HL-60/S4 treated with phorbol 12-myristate 13-acetate at 8.2 ng/mL for 4 days and 3 days (cell line): ENCODE data around the gene GPR183.

Experiments
- in situ Hi-C: fragments of 300-500 bp; cut with MboI; formaldehyde crosslinking; loops from 2 replicates; pipeline ENCODE4 v1.15.0; 2022; ENCODE audit warnings: low sequenced_read_pairs

GPR183 gene

DNA sequence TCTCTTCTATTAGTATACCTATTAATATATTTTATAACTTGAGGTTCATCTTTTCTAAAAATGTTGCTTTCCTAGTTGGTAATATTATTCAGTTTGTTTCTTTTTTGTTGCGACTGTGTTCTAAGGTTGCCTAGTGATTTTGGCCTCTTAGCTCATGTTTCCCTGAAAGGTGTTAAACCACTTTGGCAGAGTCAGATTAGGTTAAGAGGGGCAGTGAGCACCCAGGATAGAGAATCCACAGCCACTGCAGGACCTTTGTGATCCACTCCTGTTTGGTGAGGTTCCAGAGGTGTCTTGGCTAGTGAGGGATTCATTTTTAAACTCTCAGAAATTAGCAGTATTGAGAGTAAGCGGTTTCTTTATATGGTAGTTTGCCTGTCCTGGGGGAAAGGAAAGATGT, 34.1 kb downstream of the GPR183 start:
- in situ Hi-C loops, result loop anchor here (10.0 kb wide), 1 partner anchor 102 kb away; no protein-coding TSS in a partner anchor

DNA sequence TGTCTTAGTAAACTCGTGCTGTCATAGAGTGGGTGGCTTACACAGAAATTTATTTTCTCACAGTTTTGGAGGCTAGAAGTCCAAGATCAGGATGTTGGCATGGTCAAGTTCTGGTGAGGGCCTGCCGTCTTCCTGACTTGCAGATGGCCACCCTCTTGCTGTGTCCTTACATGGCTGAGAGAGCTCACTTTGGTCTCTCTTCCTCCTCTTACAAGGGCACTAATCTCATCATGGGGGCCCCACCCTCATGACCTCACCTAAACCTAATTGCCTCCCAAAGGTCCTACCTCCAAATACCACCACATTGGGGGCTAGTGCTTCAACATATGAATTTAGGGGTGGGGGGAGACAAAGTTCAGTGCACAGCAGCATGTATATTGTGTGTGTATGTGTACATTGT, 34.7 kb downstream of the GPR183 start:
- in situ Hi-C loops, result loop anchor here (10.0 kb wide), 1 partner anchor 102 kb away; no protein-coding TSS in a partner anchor

DNA sequence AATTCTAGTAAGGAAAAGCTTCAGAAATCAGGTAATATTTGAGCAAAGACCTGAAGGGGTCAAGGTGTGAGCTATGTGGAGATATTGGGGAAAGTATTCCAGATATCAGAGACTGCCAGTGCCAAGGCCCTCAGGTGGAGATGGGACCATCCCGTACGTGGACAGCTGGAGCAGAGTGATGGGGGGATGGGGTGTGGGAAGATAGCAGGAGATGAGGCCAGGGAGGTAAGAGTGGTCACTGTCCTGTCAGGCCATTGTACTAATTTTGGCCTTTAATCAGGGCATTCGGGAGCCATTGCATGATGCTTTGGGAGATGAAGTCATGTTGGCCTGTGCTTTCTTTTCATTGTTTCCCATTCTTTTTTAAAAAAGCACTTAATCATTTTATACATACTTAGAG, 36.0 kb downstream of the GPR183 start:
- in situ Hi-C loops, result loop anchor here (10.0 kb wide), 1 partner anchor 104 kb away; no protein-coding TSS in a partner anchor

DNA sequence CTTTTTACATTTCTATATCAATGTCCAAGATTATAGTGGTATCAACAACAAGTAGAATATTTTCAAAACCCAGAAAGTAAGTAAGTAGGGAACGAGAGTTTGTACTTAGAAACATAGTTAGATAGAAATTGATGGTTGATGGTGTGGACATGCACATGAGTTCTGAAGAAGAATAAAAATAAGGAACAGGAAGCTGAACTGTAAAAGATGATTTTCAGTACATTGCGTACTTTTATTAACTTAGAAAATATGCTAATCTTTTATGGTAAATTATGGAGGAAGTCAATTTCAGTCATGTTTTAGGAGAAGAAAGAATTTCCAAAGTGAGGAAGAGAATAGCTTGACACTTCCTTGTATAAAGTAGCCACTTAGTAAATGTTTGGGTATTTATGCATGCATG, 36.7 kb downstream of the GPR183 start:
- in situ Hi-C loops, result loop anchor here (10.0 kb wide), 1 partner anchor 104 kb away; no protein-coding TSS in a partner anchor

DNA sequence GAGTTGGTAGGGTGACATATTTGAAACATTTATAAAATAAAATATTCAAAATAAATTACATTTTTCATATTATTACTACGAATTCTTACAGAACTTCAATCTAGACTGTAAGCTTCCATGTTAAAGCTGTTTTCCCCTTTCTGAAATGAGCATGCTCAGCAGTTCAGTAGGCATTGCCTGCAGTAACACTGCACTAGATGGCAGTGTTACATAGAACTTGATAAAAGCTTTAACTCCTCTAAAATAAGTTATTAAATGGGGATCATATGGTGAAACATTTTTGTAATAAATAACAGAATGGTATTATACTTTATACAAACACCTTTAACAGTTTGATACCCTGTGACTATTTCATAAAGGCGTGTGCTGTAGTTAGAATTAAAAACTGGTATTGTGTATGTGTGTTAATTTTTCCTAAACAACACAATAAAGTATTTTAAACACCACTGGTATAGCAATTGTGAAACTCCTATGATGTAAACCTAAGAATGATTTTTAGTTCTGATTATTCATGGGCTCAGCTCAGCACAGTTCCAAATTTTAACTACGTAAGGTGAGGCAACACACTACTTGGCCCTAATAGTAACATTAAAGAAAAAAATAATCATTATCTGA, 37.5 kb downstream of the GPR183 start:
- in situ Hi-C loops, result loop anchor here (5.0 to 10.0 kb wide), 2 partner anchors 92 to 105 kb away; no protein-coding TSS in a partner anchor

DNA sequence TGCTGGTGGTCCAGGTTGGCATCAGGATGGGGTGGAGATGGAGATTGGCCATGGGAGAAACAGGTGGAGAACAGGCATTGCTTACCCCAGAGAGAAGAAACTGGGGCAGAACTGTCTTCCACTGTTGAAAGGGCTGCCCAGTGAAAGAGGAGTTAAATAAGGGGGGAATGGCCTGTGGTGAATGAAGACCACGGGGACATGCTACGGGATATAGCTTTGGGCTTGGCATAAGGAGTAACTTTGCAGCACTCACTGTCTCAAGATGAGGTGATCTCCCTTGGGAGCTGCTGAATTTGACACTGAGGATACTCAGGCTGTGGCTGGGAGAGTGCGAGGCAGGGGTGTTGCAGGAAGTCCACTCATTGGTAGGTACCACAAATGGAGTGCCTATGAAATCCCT, 38.4 kb downstream of the GPR183 start:
- in situ Hi-C loops, result loop anchor here (5.0 kb wide), 1 partner anchor 92 kb away; no protein-coding TSS in a partner anchor

DNA sequence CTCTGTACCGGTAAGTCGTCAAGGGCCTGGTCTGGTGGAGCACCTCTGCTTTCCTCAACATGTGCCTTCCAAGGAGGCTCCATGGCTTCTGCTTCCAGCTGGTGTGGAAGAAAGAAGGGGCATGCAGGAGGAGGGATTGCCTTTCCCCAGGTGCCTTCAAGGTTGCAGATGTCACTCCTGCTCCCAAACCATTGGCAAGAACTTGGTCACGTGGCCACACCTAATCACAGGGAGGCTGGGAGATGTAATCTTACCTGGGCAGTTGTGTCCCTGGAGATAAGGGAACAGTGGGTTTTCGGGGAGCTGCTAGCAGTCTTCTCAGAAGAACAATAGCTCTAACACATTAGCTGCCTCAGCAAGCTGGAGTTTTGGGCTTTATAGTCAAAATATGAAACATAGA, 39.3 kb downstream of the GPR183 start:
- in situ Hi-C loops, result loop anchor here (5.0 kb wide), 1 partner anchor 91 kb away; no protein-coding TSS in a partner anchor

DNA sequence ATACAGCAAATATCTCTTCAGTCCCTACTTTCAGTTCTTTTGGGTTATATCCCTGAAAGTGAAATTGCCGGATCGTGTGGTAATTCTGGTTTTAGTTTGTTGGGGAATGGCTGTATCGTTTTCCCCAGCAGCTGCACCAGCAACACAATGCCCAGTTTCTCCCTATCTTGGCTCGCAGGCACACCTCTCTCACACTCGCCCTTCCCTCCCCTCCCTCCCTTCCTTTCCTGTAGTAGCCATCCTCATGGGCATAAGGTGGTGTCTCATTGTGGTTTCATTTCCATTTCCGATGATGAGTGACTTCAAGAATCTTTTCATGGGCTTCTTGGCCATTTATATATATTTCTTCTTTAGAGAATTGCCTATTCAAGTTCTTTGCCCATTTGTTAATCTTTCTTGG, 40.4 kb downstream of the GPR183 start:
- in situ Hi-C loops, result loop anchor here (5.0 kb wide), 1 partner anchor 90 kb away; no protein-coding TSS in a partner anchor

DNA sequence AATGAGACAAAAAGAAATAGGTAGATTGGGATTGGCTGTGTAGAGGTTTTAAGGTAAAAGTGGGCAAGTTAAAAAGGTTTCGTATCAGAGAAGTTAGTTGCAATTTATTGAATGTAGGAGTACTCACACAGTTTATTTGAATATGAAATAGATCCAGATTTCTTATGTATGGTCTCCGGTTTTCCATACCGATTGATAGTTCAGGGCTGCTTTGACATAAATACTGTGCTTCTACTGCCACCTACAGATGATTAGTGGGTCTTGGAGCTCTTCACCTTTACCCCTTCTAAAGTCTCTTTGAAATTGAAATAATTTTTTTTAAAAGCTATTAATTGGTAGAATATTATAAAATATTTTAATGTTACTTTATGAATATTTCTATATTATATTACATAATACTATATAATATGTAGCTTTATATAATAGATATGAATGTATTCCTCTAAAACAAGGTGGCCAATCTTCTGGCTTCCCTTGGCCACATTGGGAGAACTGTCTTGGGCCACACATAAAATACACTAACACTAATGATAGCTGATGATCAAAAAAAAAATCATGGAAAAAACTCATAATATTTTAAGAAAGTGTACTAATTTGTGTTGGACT, 41.3 kb downstream of the GPR183 start:
- in situ Hi-C loops, result loop anchor here (5.0 kb wide), 1 partner anchor 89 kb away; no protein-coding TSS in a partner anchor

DNA sequence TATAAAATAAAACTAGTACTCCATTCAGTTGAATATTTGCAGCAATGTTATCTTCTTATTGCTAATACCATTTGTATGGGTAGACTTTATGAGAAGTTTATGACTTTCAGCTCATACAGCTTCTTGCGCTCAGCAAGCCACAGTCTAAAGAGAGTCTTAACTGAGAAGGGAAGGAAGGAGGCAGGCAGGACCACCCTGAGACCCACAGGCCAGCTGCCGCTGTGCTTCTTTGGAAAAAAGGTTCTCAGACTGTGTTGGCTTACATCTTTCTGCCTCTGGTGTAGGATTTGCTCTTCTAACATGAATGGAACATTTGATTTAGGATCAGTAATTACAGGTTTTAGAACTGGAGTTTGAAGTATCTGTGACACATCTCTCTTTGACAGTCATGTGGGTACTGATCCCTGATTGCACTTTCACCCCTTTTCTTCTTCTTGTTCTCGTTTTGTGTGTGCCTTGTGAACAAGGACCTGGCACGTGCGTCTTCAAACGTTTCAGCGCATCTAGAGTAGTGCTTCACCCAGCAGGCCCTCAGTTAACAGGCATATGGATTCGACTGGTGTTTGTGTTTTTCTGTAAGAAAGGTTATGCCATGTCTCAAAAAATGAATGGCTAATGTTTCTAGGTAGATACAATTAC, 41.9 kb downstream of the GPR183 start:
- in situ Hi-C loops, result loop anchor here (5.0 kb wide), 1 partner anchor 88 kb away; no protein-coding TSS in a partner anchor

DNA sequence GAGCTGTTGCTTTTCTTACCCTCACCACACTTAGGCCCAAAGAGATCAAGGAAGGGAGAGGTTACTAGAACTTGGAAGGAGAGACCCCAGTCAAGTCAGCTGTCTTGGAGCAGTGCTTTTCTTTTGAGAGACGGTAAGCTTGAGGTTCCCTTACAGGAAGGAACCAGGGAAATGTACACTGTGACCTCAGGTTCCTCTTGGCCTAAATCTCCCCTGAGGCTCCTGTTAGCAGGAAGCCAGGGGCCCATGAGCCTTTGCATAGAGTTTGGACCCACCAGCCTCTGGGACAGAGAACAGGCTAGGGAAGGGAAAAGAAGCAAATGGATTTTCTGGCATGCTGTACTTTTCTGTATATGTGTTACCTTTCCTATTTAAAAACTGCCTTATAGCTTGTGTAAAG, 43.1 kb downstream of the GPR183 start:
- in situ Hi-C loops, result no loop called here

DNA sequence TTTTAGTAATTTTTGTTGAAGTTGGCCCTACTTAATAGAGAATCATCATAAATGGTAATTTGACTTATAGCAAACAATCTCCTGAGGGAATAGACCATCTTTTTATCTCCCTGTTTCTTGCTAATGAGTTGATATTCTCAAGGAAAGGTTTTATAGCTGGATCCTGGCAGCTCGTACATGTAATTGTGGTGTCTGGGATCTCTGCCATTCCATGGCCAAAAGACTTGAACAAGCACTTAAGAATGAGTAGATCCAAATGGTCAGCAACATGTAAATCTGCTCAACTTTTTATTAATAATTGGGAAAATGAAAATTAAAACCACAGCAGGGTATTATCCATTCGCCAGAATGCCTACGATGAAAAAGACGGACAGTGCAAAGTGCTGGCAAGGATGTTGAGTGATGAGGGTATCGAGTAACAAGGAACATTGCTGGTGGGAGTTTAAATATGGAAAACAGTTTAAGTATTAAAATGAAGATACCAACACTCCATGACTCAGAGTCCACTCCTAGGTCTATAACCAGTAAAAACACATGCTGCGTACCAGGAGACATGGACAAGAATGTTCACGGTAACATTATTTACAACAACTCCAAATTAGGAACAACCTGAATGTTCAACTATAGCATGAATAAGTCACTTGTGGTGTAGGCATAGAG, 43.9 kb downstream of the GPR183 start:
- in situ Hi-C loops, result no loop called here

DNA sequence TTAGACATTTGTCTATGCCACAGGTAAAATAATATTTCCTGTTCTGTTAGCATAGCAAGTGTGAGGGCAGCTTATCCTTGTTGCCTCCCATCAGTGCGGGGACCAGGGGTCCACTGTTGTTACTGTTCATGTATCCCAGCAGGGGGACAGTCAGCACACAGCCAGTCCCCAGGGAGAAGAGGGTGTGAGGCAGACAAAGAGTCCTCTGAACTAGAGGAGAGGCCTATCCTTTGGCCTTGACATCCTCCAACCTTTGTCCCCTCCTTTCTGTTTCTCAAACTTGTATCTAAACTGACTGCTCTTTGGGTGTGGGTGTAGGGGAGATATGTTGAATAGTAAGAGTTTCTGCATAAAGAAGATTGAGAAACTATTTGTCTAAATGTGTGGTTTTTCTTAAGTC, 46.1 kb downstream of the GPR183 start:
- in situ Hi-C loops, result no loop called here

DNA sequence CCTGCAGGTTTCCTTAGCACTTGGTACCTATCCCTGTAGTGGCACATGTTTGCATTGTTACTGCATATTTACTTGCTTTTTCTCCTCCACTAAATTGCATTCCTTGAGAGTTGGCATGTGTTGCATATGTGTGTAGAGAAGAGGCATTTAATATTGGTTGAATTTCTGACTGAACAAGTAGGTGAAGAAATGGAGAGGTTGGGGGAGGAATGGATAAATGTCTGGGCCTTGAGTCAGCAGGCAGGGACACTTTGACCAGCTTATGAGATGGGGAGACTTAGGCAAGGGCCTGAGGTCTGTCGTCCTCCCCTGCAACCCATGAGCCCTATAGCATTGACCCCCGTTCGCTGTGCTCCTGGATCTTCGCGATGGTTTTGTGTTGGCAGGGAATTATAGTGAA, 47.0 kb downstream of the GPR183 start:
- in situ Hi-C loops, result no loop called here

DNA sequence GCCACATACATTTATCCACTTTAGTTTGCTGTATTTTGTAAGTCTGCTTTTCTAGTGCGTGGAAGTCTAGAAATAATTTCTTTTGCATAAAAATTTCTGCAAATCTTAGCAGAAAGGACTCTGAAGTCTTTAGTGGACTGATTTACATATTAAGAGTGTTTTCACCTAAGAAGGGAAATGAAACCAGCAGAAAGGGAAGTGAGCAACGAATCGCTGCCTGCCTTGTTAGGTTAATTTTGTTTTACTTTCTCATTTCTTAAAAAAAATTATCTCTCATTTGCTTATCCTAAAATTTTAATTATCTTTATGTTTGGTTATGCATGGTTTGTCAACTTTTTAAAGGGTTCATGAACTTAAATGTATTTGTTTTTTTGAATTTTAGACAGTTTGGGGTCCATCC, 48.3 kb downstream of the GPR183 start:
- in situ Hi-C loops, result no loop called here

DNA sequence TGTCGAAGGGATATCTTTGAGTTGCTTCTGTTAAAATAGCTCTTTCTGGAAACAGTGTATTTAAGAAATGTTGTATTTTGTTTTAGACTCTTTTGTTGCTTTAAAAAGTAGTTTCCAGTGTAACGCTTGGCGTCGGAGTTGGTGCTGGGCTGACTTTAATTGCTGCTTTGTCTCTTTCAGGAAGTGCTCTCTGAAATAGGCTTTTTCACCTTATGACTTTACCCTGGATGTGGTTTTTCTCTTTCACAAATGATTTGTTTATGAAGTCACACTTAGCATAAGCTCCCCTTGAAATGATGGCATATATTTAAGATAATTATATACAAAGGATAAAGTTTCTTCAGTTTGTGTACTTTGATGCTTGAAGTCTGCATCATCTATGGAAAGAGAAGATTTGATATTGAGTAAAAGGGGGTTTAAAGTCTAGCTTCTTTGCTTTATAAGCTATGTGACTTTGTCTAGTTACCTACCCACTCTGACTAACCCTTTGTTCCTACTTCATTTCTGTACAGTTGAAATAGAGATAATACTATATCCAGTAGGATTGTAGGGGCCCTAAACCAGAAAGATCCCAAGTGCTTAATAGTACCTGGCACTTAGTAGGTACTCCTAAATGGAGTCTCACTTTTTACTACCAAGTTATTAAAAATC, 48.9 kb downstream of the GPR183 start, which contains the start of gene GPR18:
Gene GPR18 (minus strand): TSS at position 170 of the 651 bp plus-strand sequence. CDS start 2,507 bp downstream, outside the sequence.
- in situ Hi-C loops, result no loop called here

DNA sequence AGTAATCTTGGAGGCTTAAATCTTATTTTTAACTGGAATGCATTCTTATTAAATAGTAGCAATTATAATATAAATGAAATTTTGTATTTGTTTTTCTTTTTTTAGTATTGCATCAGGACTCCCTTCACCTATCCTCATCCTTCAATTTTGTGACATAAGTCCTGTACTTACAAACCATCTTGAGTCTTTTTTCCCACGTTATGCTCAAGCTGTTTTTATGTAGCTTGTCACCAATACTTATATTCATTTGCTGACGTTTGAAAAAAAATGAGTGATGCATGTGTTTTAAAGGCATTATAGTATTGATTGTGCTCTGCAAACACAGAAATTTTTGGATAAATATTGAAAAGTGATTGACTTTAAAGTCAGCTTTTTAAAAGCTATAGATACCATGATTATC, 49.9 kb downstream of the GPR183 start:
- in situ Hi-C loops, result no loop called here

DNA sequence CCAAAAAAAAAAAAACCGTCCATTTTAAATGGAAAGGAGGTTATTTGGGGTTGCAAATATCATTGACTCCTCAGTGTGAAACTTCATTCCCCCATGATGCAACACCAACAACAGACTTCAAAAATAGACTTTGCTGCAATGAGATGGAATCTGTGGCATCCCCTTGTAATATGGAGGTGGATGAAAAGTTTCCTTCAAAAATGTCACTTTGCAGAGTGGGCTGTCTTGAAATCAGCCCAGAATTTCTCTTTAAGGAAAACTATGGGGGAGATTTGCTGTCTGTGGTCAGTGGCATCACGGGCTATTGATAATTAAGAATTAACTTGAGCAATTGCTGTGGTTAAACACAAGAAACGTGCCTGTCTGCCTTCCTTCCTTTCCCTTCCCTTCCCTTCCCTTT, 50.5 kb downstream of the GPR183 start:
- in situ Hi-C loops, result no loop called here

DNA sequence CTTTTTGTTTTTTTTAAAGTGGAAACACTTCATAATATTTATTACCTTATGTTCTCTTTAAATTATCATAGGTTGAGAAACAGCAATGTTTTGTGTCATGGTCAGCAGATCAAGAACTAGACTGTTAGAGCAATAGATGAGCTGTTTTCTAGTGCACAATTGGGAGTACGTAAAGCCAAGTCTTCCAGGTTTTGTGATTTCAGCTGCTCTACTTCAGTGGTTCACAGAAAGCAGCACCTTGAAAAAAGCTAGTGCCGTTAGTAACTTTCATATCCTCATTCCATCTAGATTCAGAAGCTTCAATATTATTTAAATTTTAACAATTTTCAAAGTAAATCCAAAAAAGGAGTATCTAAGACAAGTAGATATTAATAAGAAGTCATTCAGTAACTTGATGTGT, 50.9 kb downstream of the GPR183 start:
- in situ Hi-C loops, result no loop called here

DNA sequence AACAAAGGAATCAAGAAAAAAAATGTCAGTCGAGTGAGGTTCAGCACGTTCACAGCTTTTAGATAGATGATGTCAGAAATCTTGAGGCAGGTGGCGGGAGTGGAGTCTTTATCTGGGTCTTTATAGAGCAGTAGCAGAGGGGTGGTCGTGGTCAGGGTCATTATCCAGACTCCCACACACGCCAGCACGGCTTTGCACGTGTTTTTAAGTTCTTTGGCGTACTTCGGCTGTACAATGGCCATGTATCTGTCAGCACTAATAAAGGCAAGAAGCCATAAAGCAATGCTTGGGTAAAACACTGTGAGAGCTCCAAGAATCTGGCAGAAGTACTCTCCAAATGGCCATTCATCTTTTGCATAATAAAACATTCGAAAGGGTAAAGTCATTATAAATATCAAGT, 51.9 kb downstream of the GPR183 start:
- in situ Hi-C loops, result no loop called here

DNA sequence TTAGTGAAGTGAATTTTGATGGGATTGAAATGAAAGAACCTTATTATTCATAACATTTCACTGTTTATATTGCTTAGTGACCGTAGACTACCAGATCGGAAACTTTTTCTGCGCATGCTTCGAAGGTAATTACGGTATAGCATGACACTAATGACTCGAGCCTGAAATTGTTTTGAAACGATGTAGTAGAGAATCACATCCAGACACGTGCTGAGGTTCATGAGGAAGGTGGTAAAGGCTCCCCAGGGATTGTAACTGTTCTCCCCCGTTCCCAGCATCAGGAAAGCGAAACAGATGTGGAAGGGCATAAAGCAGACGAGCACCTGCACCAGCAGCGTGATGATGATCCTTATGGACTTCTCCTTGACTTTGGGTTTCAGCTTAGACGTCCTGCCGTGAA, 52.4 kb downstream of the GPR183 start:
- in situ Hi-C loops, result no loop called here
